Erythroblast (primary cell): ENCODE measurements around the gene QDPR.

ENCODE experiments used
- GATA1 ChIP-seq: IDR thresholded peaks from 2 replicates; pipeline ENCODE4 v1.6.1; 2011; ENCODE audit warnings: low read depth, mild to moderate bottlenecking, control low read depth, low read length, moderate library complexity
- POLR2A ChIP-seq: IDR thresholded peaks from 2 replicates; pipeline ENCODE4 v1.6.1; 2011; ENCODE audit warnings: mild to moderate bottlenecking, low read length

GRCh38 chr4:17545374-17546140 is 33.7 kb upstream of the QDPR start:
- no peak for TF ChIP-seq POLR2A
- no peak for TF ChIP-seq GATA1
